Caco-2 (cell line): Measurements from ENCODE around the gene CWC22. TPM values are rescaled to one million over a fixed set of nuclear protein-coding genes. Genes with fewer than 3 reads are reported as not detected.

Source experiments
- BruUV-seq: library from RNA; stranded (reverse); fragments of 400-500 nt; replicated peaks from 2 replicates; lab custom pipeline; 2021; lab: Mats Ljungman, UMichigan
- CTCF ChIA-PET: fragments of 300-600 bp; sonication (Branson Sonifier 250); formaldehyde crosslinking; loops from one replicate; lab custom pipeline; 2022; ENCODE audit warnings: antibody characterized with exemption; lab: Charles Lee
- POLR2A ChIA-PET: fragments of 300-600 bp; sonication (Branson Sonifier 250); formaldehyde crosslinking; loops from one replicate; lab custom pipeline; 2022; ENCODE audit warnings: antibody characterized with exemption; lab: Charles Lee
- DNase-seq, 2 experiments: peaks; one replicate each; pipeline versions ENCODE4 v3.0.0 to v3.0.0-alpha.2; 2020 to 2022
- H3K27me3 ChIP-seq: replicated peaks from 2 replicates; pipeline ENCODE4 v1.6.0; 2011; ENCODE audit warnings: low read length; ENCODE audit not compliant: control insufficient read depth, insufficient read depth
- H3K36me3 ChIP-seq: 2 replicates; pipeline ENCODE4 v1.5.1; 2011; ENCODE audit warnings: low read length; ENCODE audit not compliant: control insufficient read depth, insufficient read depth
- H3K4me1 ChIP-seq: fragments of 250-450 bp; sonication (Bioruptor Pico); 2 replicates; pipeline ENCODE4 v1.5.1; 2020; ENCODE audit warnings: mild to moderate bottlenecking
- H3K4me3 ChIP-seq: 2 replicates; pipeline ENCODE4 v1.5.1; 2011; ENCODE audit warnings: low read depth, mild to moderate bottlenecking, control low read depth, low read length
- H3K9me3 ChIP-seq: fragments of 250-450 bp; sonication (Bioruptor Pico); 2 replicates; pipeline ENCODE4 v1.5.1; 2020; ENCODE audit warnings: mild to moderate bottlenecking, moderate library complexity
- H3K27ac Mint-ChIP-seq: one replicate; pipeline ENCODE4 v1.8.0; 2022; ENCODE audit warnings: mixed read lengths; ENCODE audit not compliant: unreplicated experiment
- H3K27me3 Mint-ChIP-seq: one replicate; pipeline ENCODE4 v1.8.0; 2022; ENCODE audit warnings: mixed read lengths; ENCODE audit not compliant: insufficient read depth, unreplicated experiment
- H3K36me3 Mint-ChIP-seq: one replicate; pipeline ENCODE4 v1.8.0; 2022; ENCODE audit warnings: mild to moderate bottlenecking, mixed read lengths; ENCODE audit not compliant: insufficient read depth, unreplicated experiment
- H3K4me1 Mint-ChIP-seq: one replicate; pipeline ENCODE4 v1.8.0; 2022; ENCODE audit warnings: low read depth, mixed read lengths; ENCODE audit not compliant: unreplicated experiment
- H3K4me3 Mint-ChIP-seq: one replicate; pipeline ENCODE4 v1.8.0; 2022; ENCODE audit warnings: mild to moderate bottlenecking, moderate library complexity, mixed read lengths; ENCODE audit not compliant: unreplicated experiment
- H3K9me3 Mint-ChIP-seq: one replicate; pipeline ENCODE4 v1.8.0; 2022; ENCODE audit warnings: mixed read lengths; ENCODE audit not compliant: unreplicated experiment
- CTCF ChIP-seq, 2 experiments: fragments of 200-600 bp in 1 of 2; IDR thresholded peaks; 1 replicate in 1 of 2; 2 replicates in 1 of 2; pipeline versions ENCODE4 v1.5.1 to v1.8.0; 2011 to 2022; ENCODE audit warnings: antibody characterized with exemption in 1 of 2, control low read depth in 1 of 2, inconsistent platforms in 1 of 2, low read depth in 1 of 2, low read length in 1 of 2, mild to moderate bottlenecking in 1 of 2, moderate library complexity in 1 of 2; ENCODE audit not compliant: insufficient read depth in 1 of 2, severe bottlenecking in 1 of 2, unreplicated experiment in 1 of 2
- intact Hi-C: fragments of 100-400 bp; cut with micrococcal nuclease; formaldehyde crosslinking; loops from one replicate; pipeline ENCODE4 v1.10.0; 2022; ENCODE audit not compliant: unreplicated experiment
- total RNA-seq: library from RNA; stranded (reverse); gene quantifications from 2 replicates; pipeline ENCODE4 v1.2.3, GENCODE V29; 2022

Gene CWC22
- total RNA-seq, 1 experiment from 2014 or later: 20.3 TPM

GRCh38 chr2:179990676-179991317 is 16.3 kb downstream of the CWC22 start:
- no peak overlapping the region for H3K27ac Mint-ChIP-seq
- H3K36me3 Mint-ChIP-seq: peaks cover 11% of the 10 kb centered on the region
- CTCF ChIA-PET: no interaction called here
- no peaks in the 10 kb centered on the region for H3K27me3 Mint-ChIP-seq
- H3K4me1 Mint-ChIP-seq: no peaks in the 10 kb centered on the region
- no peak for DNase-seq
- no TSS peak for BruUV-seq
- no peak overlapping the region for H3K4me3 ChIP-seq
- H3K27me3 ChIP-seq: no peaks in the 10 kb centered on the region
- intact Hi-C loops: loop anchor here (1.0 kb wide), 1 partner anchor 87 kb away; no protein-coding TSS in a partner anchor
- H3K4me1 ChIP-seq: no peaks in the 10 kb centered on the region
- no peaks in the 10 kb centered on the region for H3K9me3 Mint-ChIP-seq
- POLR2A ChIA-PET: no interaction called here
- no peaks in the 10 kb centered on the region for H3K9me3 ChIP-seq
- peaks cover 1% of the 10 kb centered on the region for H3K36me3 ChIP-seq
- H3K4me3 Mint-ChIP-seq: no peak overlapping the region
- TF ChIP-seq CTCF (IDR thresholded peaks at IDR 0.05; ENCODE audit: insufficient read depth in 1 of 2, low read depth in 1 of 2, low read length in 1 of 2, severe bottlenecking in 1 of 2, unreplicated experiment in 1 of 2): no peak

GRCh38 chr2:179987916-179988315 is 19.2 kb downstream of the CWC22 start:
- ChIA-PET POLR2A (no interaction called here), CTCF (no interaction called here)

GRCh38 chr2:179985163-179985820 is 21.8 kb downstream of the CWC22 start:
- H3K36me3 ChIP-seq: no peaks in the 10 kb centered on the region
- ChIA-PET CTCF (no interaction called here), POLR2A (no interaction called here)
- no peak overlapping the region for H3K4me3 Mint-ChIP-seq
- H3K9me3 Mint-ChIP-seq: no peaks in the 10 kb centered on the region
- no peak for DNase-seq
- H3K4me1 ChIP-seq: no peaks in the 10 kb centered on the region
- H3K27ac Mint-ChIP-seq: no peak overlapping the region
- H3K36me3 Mint-ChIP-seq: peaks cover 31% of the 10 kb centered on the region
- no peaks in the 10 kb centered on the region for H3K4me1 Mint-ChIP-seq
- intact Hi-C loops: no loop called here
- no peaks in the 10 kb centered on the region for H3K27me3 ChIP-seq
- BruUV-seq: no TSS peak
- H3K27me3 Mint-ChIP-seq: no peaks in the 10 kb centered on the region
- H3K4me3 ChIP-seq: no peak overlapping the region
- H3K9me3 ChIP-seq: no peaks in the 10 kb centered on the region
- TF ChIP-seq CTCF (IDR thresholded peaks at IDR 0.05; ENCODE audit: insufficient read depth in 1 of 2, low read depth in 1 of 2, low read length in 1 of 2, severe bottlenecking in 1 of 2, unreplicated experiment in 1 of 2): no peak

More at GRCh38 chr2:179987916-179988315, 19.2 kb downstream of the CWC22 start:
- Mint-ChIP-seq H3K4me1 (no peaks in the 10 kb centered on the region), H3K4me3 (no peak overlapping the region), H3K27ac (no peak overlapping the region), H3K27me3 (no peaks in the 10 kb centered on the region), H3K9me3 (no peaks in the 10 kb centered on the region), H3K36me3 (peaks cover 18% of the 10 kb centered on the region)
- Histone ChIP-seq H3K4me3 (no peak overlapping the region), H3K9me3 (no peaks in the 10 kb centered on the region), H3K36me3 (peaks cover 1% of the 10 kb centered on the region), H3K4me1 (no peaks in the 10 kb centered on the region), H3K27me3 (no peaks in the 10 kb centered on the region)
- DNase-seq: no peak
- no TSS peak for BruUV-seq
- intact Hi-C loops: no loop called here
- no peak for TF ChIP-seq CTCF (IDR thresholded peaks at IDR 0.05; ENCODE audit: insufficient read depth in 1 of 2, low read depth in 1 of 2, low read length in 1 of 2, severe bottlenecking in 1 of 2, unreplicated experiment in 1 of 2)
